ENCODE results near the gene BANF2.

- TF ChIP-seq EZH2 (optimal IDR thresholded peaks at IDR 0.05; ENCODE audit: low read depth, low read length) (no peak), EZH2phosphoT487 (IDR thresholded peaks at IDR 0.05; ENCODE audit: low read length) (no peak)
- TF ChIP-seq, protein P1, sequence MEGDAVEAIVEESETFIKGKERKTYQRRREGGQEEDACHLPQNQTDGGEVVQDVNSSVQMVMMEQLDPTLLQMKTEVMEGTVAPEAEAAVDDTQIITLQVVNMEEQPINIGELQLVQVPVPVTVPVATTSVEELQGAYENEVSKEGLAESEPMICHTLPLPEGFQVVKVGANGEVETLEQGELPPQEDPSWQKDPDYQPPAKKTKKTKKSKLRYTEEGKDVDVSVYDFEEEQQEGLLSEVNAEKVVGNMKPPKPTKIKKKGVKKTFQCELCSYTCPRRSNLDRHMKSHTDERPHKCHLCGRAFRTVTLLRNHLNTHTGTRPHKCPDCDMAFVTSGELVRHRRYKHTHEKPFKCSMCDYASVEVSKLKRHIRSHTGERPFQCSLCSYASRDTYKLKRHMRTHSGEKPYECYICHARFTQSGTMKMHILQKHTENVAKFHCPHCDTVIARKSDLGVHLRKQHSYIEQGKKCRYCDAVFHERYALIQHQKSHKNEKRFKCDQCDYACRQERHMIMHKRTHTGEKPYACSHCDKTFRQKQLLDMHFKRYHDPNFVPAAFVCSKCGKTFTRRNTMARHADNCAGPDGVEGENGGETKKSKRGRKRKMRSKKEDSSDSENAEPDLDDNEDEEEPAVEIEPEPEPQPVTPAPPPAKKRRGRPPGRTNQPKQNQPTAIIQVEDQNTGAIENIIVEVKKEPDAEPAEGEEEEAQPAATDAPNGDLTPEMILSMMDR (IDR thresholded peaks at IDR 0.05; ENCODE audit: low read length): no peak
These were observed at the start of gene BANF2 for GRCh38 chr20:17699931-17700351.
